Heart left ventricle (tissue), 13 donors: ENCODE results near the gene RBL1.

Source experiments
- POLR2A ChIP-seq, 2 donors: fragments of 450-650 bp; IDR thresholded peaks; one replicate each; pipeline ENCODE4 v1.6.1; 2017; ENCODE audit warnings: antibody characterized with exemption in 2 of 2, mild to moderate bottlenecking in 2 of 2, moderate library complexity in 2 of 2
- TF ChIP-seq, protein P1 (sequence below), 12 donors: fragments of 200-600 bp; sonication (generic) in 4 of 12; IDR thresholded peaks; one replicate each; pipeline versions ENCODE4 v1.5.0 to v1.8.0; 2018 to 2022; ENCODE audit warnings: antibody characterized with exemption in 12 of 12, mild to moderate bottlenecking in 5 of 12
- donor health status: ischemic (EF 13 %, LVEDD 7.1; RV severe dilation, severe dysfunction).
- donor health status: DM: no; HTN: yes; CAD: no.
- donor health status: DM: no; HTN: no; CAD: no.
- donor health status: ischemic (EF 25% LVEDD 6.9; RV normal size, moderate dysfunction).
- donor health status: ischemic (EF 25% LVEDD 5.7; RV mildly dilated, moderate dysfunction).
- donor health status: ischemic (EF 35%, LVEDD 5.7; RV mildly dilated, moderate dysfunction).
- donor health status: nonischemic (EF 11% LVEDD 7.7; RV severe dilation, severe dysfunction).
- donor health status: DM: yes; HTN: yes; CAD: no.
- donor health status: PGD.
- donor health status: ischemic (EF 29% LVEDD 5.4; RV normal size, mild dysfunction).
- donor health status: nonischemic (EF 23%, LVEDD 6.1; RV moderate dilation, normal function).

GRCh38 chr20:37066168-37066567 is 29.6 kb downstream of the RBL1 start:
- TF ChIP-seq POLR2A (IDR thresholded peaks at IDR 0.05) = no peak
- TF ChIP-seq, protein P1, sequence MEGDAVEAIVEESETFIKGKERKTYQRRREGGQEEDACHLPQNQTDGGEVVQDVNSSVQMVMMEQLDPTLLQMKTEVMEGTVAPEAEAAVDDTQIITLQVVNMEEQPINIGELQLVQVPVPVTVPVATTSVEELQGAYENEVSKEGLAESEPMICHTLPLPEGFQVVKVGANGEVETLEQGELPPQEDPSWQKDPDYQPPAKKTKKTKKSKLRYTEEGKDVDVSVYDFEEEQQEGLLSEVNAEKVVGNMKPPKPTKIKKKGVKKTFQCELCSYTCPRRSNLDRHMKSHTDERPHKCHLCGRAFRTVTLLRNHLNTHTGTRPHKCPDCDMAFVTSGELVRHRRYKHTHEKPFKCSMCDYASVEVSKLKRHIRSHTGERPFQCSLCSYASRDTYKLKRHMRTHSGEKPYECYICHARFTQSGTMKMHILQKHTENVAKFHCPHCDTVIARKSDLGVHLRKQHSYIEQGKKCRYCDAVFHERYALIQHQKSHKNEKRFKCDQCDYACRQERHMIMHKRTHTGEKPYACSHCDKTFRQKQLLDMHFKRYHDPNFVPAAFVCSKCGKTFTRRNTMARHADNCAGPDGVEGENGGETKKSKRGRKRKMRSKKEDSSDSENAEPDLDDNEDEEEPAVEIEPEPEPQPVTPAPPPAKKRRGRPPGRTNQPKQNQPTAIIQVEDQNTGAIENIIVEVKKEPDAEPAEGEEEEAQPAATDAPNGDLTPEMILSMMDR (IDR thresholded peaks at IDR 0.05) = no peak
